ENCODE data around the gene LIN7A.

DNA sequence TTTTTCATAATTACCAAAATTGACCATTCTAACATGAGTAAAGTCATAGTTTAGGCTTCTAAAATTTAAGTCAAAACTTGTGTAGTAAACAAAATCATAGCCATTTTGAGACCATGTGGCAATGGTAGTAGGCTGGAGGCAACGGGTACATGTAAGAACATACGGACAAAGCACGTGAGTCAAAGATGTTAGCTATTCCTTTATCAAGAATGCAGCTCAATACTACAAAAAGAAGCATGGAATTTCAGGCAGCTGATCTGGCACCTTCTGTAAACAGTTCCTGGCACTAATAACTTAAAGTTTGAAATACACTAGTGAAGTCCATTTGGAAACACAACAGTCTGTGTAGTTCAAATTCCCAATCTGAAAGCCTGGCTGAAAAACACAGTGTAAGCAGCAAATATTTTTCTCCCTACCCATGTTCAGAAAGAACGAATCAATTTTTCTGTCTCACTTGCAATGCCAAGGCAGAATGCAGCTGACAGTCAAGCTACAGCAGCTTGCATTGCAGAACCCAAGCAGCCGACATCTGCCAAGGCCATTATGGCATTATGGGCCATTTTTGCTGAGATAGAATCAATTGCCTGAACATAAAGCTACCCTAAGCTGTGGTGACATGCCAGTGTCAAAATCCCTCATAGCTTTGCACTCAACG lies 191.8 kb downstream of the LIN7A start:
- TF ChIP-seq, protein P1, sequence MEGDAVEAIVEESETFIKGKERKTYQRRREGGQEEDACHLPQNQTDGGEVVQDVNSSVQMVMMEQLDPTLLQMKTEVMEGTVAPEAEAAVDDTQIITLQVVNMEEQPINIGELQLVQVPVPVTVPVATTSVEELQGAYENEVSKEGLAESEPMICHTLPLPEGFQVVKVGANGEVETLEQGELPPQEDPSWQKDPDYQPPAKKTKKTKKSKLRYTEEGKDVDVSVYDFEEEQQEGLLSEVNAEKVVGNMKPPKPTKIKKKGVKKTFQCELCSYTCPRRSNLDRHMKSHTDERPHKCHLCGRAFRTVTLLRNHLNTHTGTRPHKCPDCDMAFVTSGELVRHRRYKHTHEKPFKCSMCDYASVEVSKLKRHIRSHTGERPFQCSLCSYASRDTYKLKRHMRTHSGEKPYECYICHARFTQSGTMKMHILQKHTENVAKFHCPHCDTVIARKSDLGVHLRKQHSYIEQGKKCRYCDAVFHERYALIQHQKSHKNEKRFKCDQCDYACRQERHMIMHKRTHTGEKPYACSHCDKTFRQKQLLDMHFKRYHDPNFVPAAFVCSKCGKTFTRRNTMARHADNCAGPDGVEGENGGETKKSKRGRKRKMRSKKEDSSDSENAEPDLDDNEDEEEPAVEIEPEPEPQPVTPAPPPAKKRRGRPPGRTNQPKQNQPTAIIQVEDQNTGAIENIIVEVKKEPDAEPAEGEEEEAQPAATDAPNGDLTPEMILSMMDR (IDR thresholded peaks at IDR 0.05; ENCODE audit: low read depth, low read length, poor library complexity, severe bottlenecking), result no peak
- TF ChIP-seq EZH2phosphoT487 (IDR thresholded peaks at IDR 0.05; ENCODE audit: borderline replicate concordance, low read length), result no peak

All from DOHH2 (cell line).